Measurements from ENCODE around the gene IPO13.

Gene IPO13

GRCh38 chr1:43956234-43956633 is 9.5 kb downstream of the IPO13 start:
- TF ChIP-seq CTCF (conservative IDR thresholded peaks at IDR 0.05), result no peak
- no peak for TF ChIP-seq ZFX (IDR thresholded peaks at IDR 0.05)
- H3K27ac ChIP-seq, result no peak overlapping the region

- TF ChIP-seq CTCF (conservative IDR thresholded peaks at IDR 0.05) (no peak), ZFX (IDR thresholded peaks at IDR 0.05) (no peak)
- H3K27ac ChIP-seq, result no peak overlapping the region
These were observed 10.8 kb downstream of the IPO13 start for GRCh38 chr1:43957407-43958040.

- H3K27ac ChIP-seq, result no peak overlapping the region
- TF ChIP-seq ZFX (IDR thresholded peaks at IDR 0.05) (no peak), CTCF (conservative IDR thresholded peaks at IDR 0.05) (no peak)
These were observed 11.9 kb downstream of the IPO13 start for GRCh38 chr1:43958351-43959255.

GRCh38 chr1:43960798-43961197 is 14.0 kb downstream of the IPO13 start:
- no peak overlapping the region for H3K27ac ChIP-seq
- TF ChIP-seq CTCF (conservative IDR thresholded peaks at IDR 0.05) (no peak), ZFX (IDR thresholded peaks at IDR 0.05) (no peak)

GRCh38 chr1:43961692-43962091 is 14.9 kb downstream of the IPO13 start:
- no peak for TF ChIP-seq ZFX (IDR thresholded peaks at IDR 0.05)
- no peak overlapping the region for H3K27ac ChIP-seq

GRCh38 chr1:43962324-43962723 is 15.6 kb downstream of the IPO13 start:
- no peak for TF ChIP-seq CTCF (conservative IDR thresholded peaks at IDR 0.05)
- no peak for TF ChIP-seq ZFX (IDR thresholded peaks at IDR 0.05)
- H3K27ac ChIP-seq, result no peak overlapping the region

GRCh38 chr1:43963006-43963405 is 16.3 kb downstream of the IPO13 start:
- TF ChIP-seq ZFX (IDR thresholded peaks at IDR 0.05) (no peak), CTCF (conservative IDR thresholded peaks at IDR 0.05) (no peak)
- H3K27ac ChIP-seq, result no peak overlapping the region

Measured in C4-2B (cell line).